HEK293T (cell line): ENCODE data around the gene FOXK2.

ENCODE experiments used
- BHLHE40 ChIP-seq: fragments of 450-650 bp; IDR thresholded peaks from 2 replicates; pipeline ENCODE4 v1.6.1; 2016; ENCODE audit warnings: mild to moderate bottlenecking, moderate library complexity, borderline replicate concordance
- ELF4 ChIP-seq: fragments of 450-650 bp; IDR thresholded peaks from 2 replicates; pipeline ENCODE4 v1.6.1; 2017; ENCODE audit warnings: antibody characterized with exemption
- FOXK2 ChIP-seq: fragments of 450-650 bp; IDR thresholded peaks from 2 replicates; pipeline ENCODE4 v1.6.1; 2016; ENCODE audit warnings: mild to moderate bottlenecking
- FOXM1 ChIP-seq: fragments of 450-650 bp; IDR thresholded peaks from 2 replicates; pipeline ENCODE4 v1.6.1; 2017; ENCODE audit warnings: mild to moderate bottlenecking, borderline replicate concordance
- HDGF ChIP-seq: fragments of 450-650 bp; IDR thresholded peaks from 2 replicates; pipeline ENCODE4 v1.6.1; 2017; ENCODE audit warnings: antibody characterized with exemption, borderline replicate concordance
- L3MBTL2 ChIP-seq: fragments of 450-650 bp; conservative IDR thresholded peaks from 2 replicates; pipeline ENCODE4 v1.6.1; 2016; ENCODE audit warnings: mild to moderate bottlenecking
- LEF1 ChIP-seq: fragments of 450-650 bp; IDR thresholded peaks from 2 replicates; pipeline ENCODE4 v1.6.1; 2017; ENCODE audit warnings: mild to moderate bottlenecking, borderline replicate concordance
- NFRKB ChIP-seq: fragments of 450-650 bp; IDR thresholded peaks from 2 replicates; pipeline ENCODE4 v1.6.1; 2016; ENCODE audit warnings: mild to moderate bottlenecking, moderate library complexity
- PKNOX1 ChIP-seq: fragments of 450-650 bp; IDR thresholded peaks from 2 replicates; pipeline ENCODE4 v1.6.1; 2016
- SP1 ChIP-seq: fragments of 450-650 bp; IDR thresholded peaks from 2 replicates; pipeline ENCODE4 v1.6.1; 2017
- SUZ12 ChIP-seq: fragments of 450-650 bp; IDR thresholded peaks from 2 replicates; pipeline ENCODE4 v1.6.1; 2016; ENCODE audit warnings: mild to moderate bottlenecking
- TARDBP ChIP-seq: fragments of 450-650 bp; IDR thresholded peaks from 2 replicates; pipeline ENCODE4 v1.6.1; 2016

GRCh38 chr17:82564241-82564640 lies 44.7 kb downstream of the FOXK2 start:
- TF ChIP-seq ELF4 (no peak), LEF1 (no peak), FOXM1 (no peak), HDGF (no peak), BHLHE40 (no peak), FOXK2 (no peak), PKNOX1 (no peak), SP1 (no peak), NFRKB (no peak), L3MBTL2 (no peak), SUZ12 (no peak), TARDBP (no peak)
